ENCODE measurements around the gene LRFN5.

LRFN5 gene

DNA sequence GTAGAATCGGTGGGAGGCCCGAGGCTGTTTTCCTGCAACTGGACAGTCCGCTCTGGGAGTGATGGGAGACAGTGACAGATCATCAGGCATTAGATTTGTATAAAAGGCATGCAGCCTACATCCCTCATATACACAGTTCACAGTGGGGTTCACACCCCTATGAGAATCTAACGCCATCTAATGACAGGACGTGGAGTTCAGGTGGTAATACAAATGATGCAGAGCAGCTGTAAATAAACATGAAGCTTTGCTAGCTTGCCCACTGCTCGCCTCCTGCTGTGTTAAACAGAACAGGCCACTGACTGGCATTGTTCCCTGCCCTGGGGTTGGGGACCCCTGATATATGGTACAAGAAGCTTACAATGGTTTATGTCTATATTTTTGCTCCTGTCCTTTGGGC lies 179.0 kb downstream of the LRFN5 start:
- DNase-seq, result no peak

DNA sequence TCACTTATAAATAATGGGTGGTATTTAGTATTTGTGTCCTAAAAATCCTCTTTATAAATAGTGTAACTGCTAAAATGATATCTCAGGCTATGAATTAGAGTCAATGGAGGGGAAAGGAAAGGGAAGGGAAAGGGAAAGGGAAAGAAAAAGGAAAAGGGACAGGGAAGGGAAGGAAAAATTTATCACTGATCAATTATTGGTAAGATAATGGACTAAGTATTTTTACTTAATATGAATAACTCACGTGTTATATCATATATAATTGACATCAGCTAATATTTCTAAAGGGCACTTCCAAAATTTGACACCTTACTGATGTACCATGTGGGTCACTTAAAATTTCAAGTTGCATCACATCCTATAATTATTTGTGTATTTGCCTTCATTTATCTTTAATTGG lies 193.1 kb downstream of the LRFN5 start:
- no peak for DNase-seq

DNA sequence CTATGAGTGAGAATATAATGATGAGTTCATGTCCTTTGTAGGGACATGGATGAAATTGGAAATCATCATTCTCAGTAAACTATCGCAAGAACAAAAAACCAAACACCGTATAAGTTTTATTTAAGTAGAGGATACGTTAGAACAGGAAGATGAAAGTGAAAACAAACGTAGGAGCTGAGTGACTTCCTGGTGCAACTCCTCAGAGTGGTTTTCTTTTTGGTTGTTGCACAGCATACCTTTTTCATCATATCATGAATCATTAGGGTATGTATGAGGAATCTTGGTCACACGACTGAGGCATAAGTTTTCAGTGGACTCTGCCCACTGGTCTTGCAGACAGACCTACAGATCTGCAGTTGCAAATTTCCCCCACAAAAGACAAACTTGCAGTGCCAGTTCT lies 199.0 kb downstream of the LRFN5 start:
- no peak for DNase-seq

DNA sequence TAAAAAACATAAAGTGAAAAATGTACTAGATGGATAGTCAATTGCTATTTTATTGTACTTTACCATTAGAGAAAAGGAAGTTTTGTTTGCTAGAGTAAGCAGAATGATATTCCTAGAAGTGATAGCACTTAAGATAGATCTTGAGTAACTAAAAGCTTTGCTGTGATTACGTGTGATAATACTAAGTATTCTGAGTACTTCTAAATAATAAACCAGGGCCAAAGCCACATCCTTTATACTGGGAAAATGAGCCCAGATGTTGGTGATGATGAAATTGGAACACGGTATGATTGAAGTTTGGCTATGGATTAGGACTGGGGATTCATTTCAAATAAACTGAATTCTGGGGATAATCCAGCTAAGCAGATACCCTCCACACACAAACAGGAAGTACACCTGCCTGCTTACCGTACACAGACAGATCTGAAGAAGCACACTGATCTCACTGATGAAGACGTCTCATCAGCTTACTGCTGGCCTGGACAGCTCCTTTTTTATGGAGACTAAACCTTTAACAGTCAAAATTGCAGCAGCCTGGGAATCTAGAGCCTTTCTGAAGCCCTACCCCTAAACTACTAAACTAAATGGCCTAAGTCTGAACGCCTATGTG lies 199.8 kb downstream of the LRFN5 start:
- no peak for DNase-seq

- DNase-seq, result no peak
These were observed 203.7 kb downstream of the LRFN5 start for GRCh38 chr14:41810362-41810761.

GRCh38 chr14:41817626-41818025 lies 210.9 kb downstream of the LRFN5 start:
- no peak for DNase-seq

GRCh38 chr14:41824441-41824840 lies 217.8 kb downstream of the LRFN5 start:
- no peak for DNase-seq

- no peak for DNase-seq
These were observed 218.9 kb downstream of the LRFN5 start for GRCh38 chr14:41825622-41826021.

DNA sequence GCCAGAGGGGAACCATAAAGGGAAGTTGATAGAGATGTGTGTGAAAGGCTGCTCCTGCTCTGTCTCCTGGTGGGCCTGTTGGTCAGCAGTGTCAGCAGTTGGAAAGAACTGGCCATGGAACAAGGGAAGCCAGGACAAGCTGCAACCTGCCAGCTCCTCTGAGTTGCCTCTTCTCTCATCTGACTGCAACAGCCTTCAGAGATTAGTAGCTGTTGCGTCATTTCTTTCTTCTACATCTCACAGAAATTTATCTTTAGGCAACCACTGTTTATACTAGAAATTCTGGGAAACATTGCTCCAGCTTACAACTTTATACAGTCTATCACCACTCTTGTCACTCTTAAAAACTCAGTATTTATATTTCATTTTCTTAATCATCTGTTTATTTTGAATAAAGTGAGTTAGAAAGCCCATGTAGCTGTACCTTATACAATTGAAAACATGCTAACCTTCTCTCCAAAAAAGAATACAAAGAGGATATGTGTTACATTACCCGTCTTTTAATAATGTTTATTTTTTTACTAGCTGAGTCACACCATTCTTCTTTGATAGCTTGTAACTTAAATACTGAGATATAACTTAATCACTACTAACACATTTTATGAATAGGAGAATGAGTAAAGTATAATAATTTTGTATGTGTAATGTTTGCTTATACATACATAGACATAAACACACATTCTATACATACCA lies 224.2 kb downstream of the LRFN5 start:
- DNase-seq, result no peak

- DNase-seq, result no peak
These were observed 233.0 kb downstream of the LRFN5 start for GRCh38 chr14:41839661-41840060.

GRCh38 chr14:41859336-41859735 lies 252.7 kb downstream of the LRFN5 start:
- DNase-seq, result no peak

DNA sequence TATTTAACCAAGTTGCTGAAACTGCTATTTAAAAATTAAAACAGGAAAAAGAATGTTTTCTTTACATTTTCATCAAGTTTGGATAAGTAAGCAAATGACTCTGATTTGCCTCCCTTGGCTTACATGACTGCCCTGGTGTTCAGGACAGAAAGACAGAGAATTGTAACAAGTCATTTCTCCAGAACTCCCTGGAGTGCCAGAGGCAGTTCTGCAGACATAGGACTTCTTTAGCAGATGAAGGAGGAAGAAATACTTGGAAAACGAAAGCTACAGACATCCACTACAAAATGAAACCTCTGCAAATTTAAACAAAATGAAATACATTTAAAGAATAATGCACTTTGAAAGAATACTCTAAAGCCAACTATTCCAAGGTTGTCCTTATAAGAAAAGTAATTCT lies 253.9 kb downstream of the LRFN5 start:
- no peak for DNase-seq

GRCh38 chr14:41865894-41866293 lies 259.2 kb downstream of the LRFN5 start:
- no peak for DNase-seq

- no peak for DNase-seq
These were observed 261.7 kb downstream of the LRFN5 start for GRCh38 chr14:41868396-41868795.

- DNase-seq, result no peak
These were observed 266.4 kb downstream of the LRFN5 start for GRCh38 chr14:41872931-41873685.

GRCh38 chr14:41873686-41874317 lies 267.1 kb downstream of the LRFN5 start:
- DNase-seq, result no peak

DNA sequence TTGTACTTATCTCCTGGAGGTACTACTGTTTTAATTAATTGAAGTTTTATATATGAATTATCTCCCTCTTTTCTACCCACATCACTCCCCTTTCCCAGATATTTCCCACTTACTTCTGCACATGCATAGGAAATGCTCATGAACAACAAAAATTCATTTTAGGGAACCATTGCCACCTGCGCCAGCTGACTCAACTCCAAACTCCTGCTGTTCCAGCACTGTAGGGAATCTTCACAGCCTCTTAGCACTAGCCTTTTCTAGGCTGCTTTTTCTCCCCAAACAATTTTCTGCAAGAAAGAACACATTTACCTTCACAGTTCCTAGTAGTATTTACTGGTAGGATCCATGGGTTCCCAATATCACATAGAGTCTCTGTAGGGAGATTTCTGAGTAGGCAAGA lies 268.4 kb downstream of the LRFN5 start:
- DNase-seq, result no peak

DNA sequence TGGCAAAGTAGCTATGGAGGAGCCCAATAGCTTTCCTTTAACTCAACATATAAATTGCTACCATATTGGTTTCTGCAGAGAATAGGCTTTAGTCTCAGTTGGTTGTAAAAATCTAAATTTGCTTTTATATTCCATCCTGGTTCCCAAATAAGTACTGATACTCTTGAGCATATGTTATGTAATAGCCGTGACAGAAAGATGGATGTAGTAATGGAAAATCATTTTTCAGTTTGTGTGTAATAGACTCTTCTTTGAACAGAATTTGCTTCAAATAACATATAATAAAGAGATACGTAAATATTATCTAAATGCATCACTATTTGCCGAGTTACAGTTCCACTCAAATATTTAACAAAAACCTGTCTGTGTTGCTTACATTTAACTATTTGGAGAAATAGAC lies 271.6 kb downstream of the LRFN5 start:
- DNase-seq, result no peak

DNA sequence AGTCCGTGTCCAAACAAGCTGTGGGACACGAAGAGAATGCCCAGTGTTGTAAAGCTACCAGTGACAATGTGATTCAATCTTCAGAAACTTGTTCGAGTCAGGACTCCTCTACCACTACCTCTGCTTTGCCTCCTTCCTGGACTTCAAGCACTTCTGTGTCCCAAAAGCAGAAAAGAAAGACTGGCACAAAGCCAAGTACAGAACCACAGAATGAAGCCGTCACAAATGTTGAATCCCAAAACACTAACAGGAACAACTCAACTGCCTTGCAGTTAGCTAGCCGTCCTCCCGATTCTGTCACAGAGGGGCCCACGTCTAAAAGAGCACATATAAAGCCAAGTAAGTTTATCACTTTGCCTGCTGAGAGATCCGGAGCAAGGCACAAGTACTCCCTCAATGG lies 284.9 kb downstream of the LRFN5 start:
- no peak for DNase-seq

GRCh38 chr14:41899416-41899815 lies 292.7 kb downstream of the LRFN5 start:
- DNase-seq, result no peak

- no peak for DNase-seq
These were observed 294.0 kb downstream of the LRFN5 start for GRCh38 chr14:41900644-41901043.

GRCh38 chr14:41901089-41901488 lies 294.4 kb downstream of the LRFN5 start:
- DNase-seq, result no peak

DNA sequence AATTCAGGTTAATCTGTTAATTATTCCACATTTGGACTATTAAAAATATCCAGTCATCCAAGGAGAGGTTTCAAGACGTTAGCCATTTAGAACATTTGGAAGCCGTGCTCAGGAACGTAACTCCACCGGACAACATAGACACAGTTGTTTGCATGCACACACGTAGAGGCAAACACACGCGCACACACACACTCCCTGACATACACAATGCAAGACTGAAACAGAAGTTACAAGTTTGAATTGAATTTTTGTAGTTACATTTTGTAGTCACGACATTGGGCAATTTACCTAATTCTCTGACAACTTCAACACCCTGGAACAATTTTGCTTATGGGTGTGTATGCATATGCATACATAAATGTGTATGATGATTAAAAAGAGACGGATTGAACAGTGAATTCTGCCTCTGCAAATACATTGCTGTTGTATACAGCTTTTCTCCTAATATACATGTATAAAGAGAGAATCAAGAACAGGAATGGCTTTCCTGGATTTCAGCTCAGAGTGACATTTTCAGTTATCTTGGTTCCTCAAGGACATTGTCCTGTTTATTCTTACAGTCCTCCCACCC lies 298.8 kb downstream of the LRFN5 start:
- DNase-seq, result no peak
